ENCODE data around the gene PLPP2. TPM values are rescaled to one million over a fixed set of nuclear protein-coding genes. Genes with fewer than 3 reads are reported as not detected.
"Not testable (repeated sequence)": the region's sequence is repeated elsewhere in the genome, so short reads cannot be mapped to it uniquely, and the experiment has no call there.

The PLPP2 gene
- polyA plus RNA-seq, 1 experiment: 3.9 TPM

- DNase-seq (ENCODE audit: low read depth, low spot score): no peak
- CTCF ChIA-PET: interaction anchor here (0.7 kb wide), 1 partner anchor 98 kb away, joined by 3 read pairs; no protein-coding TSS in a partner anchor
- peaks cover 17% of the 10 kb centered on the region for H3K27me3 ChIP-seq (ENCODE audit: control insufficient read depth, insufficient read depth, low read length)
- no peak overlapping the region for H3K4me3 ChIP-seq (ENCODE audit: low read depth, low read length)
- POLR2A ChIA-PET: no interaction called here
- no peaks in the 10 kb centered on the region for H3K9me3 ChIP-seq (ENCODE audit: control insufficient read depth, insufficient read depth, low read length)
- no peak overlapping the region for H3K27ac ChIP-seq (ENCODE audit: low read depth, low read length)
- TF ChIP-seq, protein P1, sequence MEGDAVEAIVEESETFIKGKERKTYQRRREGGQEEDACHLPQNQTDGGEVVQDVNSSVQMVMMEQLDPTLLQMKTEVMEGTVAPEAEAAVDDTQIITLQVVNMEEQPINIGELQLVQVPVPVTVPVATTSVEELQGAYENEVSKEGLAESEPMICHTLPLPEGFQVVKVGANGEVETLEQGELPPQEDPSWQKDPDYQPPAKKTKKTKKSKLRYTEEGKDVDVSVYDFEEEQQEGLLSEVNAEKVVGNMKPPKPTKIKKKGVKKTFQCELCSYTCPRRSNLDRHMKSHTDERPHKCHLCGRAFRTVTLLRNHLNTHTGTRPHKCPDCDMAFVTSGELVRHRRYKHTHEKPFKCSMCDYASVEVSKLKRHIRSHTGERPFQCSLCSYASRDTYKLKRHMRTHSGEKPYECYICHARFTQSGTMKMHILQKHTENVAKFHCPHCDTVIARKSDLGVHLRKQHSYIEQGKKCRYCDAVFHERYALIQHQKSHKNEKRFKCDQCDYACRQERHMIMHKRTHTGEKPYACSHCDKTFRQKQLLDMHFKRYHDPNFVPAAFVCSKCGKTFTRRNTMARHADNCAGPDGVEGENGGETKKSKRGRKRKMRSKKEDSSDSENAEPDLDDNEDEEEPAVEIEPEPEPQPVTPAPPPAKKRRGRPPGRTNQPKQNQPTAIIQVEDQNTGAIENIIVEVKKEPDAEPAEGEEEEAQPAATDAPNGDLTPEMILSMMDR (IDR thresholded peaks at IDR 0.05; ENCODE audit: low read depth, low read length): no peak
Measured at GRCh38 chr19:269241-269640, 22.0 kb downstream of the PLPP2 start.

DNA sequence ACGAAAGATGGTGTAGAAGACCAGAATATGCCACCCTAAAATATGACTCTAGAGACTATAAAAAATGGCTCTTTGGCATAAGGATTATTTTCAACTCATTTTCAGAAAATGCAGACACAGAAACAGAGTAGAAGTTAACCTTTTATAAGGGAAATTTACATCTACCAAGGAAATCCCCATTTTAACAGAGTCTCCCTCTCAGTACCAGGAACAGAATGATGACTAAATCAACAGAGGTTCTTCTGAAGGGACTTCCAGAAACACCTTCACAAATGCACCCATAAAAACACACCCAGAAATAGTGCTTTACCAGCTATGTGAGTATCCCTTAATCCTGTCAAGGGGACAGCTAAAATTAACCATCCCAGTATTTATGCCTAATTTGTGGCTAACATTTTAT is 29.1 kb downstream of the PLPP2 start:
- Histone ChIP-seq H3K27ac (ENCODE audit: low read depth, low read length) (no peak overlapping the region), H3K4me3 (ENCODE audit: low read depth, low read length) (no peak overlapping the region), H3K9me3 (ENCODE audit: control insufficient read depth, insufficient read depth, low read length) (no peaks in the 10 kb centered on the region), H3K27me3 (ENCODE audit: control insufficient read depth, insufficient read depth, low read length) (peaks cover 11% of the 10 kb centered on the region)
- no peak for DNase-seq (ENCODE audit: low read depth, low spot score)
- TF ChIP-seq, protein P1 (IDR thresholded peaks at IDR 0.05; ENCODE audit: low read depth, low read length): no peak
- POLR2A ChIA-PET: no interaction called here
- CTCF ChIA-PET: no interaction called here

DNA sequence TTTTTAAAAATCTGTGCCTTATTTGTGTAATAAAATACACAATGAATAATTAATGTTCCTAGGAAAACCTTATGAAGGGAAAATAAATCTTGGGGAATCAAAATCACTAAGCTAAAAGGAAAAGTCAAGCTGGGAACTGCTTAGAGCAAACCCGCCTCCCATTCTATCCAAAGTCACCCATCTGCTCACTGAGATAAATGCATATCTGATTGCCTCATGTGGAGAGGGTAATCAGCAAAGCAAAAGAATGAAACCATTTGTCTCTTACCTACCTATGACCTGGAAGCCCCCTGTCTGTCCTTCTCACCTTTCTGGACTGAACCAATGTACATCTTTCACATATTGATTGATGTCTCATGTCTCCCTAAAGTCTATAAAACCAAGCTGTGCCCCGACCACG is 34.4 kb downstream of the PLPP2 start:
- H3K27me3 ChIP-seq (ENCODE audit: control insufficient read depth, insufficient read depth, low read length); H3K9me3 ChIP-seq (ENCODE audit: control insufficient read depth, insufficient read depth, low read length); H3K4me3 ChIP-seq (ENCODE audit: low read depth, low read length); DNase-seq (ENCODE audit: low read depth, low spot score); H3K27ac ChIP-seq (ENCODE audit: low read depth, low read length); POLR2A ChIA-PET: not testable (repeated sequence)
- CTCF ChIA-PET: interaction anchor here (1.0 kb wide), 1 partner anchor 11 kb away, joined by 3 read pairs; no protein-coding TSS in a partner anchor

DNA sequence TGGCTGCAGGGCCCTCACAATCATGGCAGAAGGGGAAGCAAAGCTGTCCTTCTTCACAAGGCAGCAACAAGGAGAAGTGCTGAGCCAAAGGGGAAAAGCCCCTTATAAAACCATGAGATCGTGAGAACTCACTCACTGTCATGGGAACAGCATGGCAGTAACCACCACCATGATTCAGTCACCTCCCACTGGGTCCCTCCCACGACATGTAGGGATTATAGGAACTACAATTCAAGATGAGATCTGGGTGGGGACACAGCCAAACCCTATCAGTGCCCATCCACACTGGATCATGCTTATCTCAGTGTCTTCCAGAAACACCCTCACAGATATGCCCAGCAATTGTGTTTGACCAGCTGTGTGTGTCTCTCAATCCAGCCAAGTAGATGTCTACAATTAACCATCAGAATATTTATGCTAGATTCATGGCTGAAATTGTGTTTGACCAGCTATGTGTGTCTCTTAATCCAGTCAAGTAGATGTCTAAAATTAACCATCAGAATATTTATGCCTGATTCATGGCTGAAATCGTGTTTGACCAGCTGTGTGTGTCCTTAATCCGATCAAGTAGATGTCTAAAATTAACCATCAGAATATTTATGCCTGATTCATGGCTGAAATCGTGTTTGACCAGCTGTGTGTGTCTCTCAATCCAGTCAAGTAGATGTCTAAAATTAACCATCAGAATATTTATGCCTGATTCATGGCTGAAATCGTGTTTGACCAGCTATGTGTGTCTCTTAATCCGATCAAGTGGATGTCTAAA is 38.6 kb downstream of the PLPP2 start:
- DNase-seq (ENCODE audit: low read depth, low spot score); H3K27me3 ChIP-seq (ENCODE audit: control insufficient read depth, insufficient read depth, low read length); H3K4me3 ChIP-seq (ENCODE audit: low read depth, low read length); H3K27ac ChIP-seq (ENCODE audit: low read depth, low read length); POLR2A ChIA-PET; CTCF ChIA-PET; H3K9me3 ChIP-seq (ENCODE audit: control insufficient read depth, insufficient read depth, low read length): not testable (repeated sequence)

DNA sequence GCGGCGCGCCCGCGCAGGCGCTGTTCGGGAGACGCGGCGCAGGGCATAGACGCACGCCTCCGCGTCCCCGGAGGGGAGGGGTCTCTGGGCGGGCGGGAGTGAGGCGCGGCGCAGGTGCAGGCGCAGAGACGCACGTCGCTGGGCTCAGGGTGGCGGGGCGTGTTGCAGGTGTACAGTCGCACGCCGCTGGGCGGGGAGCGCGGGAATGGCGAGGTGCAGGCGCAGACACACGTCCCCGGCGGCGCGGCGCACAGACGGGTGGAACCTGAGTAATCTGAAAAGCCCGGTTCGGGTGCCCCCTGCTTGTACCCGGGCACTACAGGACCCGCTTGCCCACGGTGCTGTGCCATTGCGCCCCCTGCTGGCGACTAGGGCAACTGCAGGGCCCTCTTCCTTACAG is 44.7 kb downstream of the PLPP2 start:
- Histone ChIP-seq H3K27ac (ENCODE audit: low read depth, low read length) (no peak overlapping the region), H3K9me3 (ENCODE audit: control insufficient read depth, insufficient read depth, low read length) (no peaks in the 10 kb centered on the region), H3K27me3 (ENCODE audit: control insufficient read depth, insufficient read depth, low read length) (no peaks in the 10 kb centered on the region), H3K4me3 (ENCODE audit: low read depth, low read length) (no peak overlapping the region)
- ChIA-PET CTCF (no interaction called here), POLR2A (no interaction called here)
- TF ChIP-seq, protein P1 (IDR thresholded peaks at IDR 0.05; ENCODE audit: low read depth, low read length): no peak
- DNase-seq (ENCODE audit: low read depth, low spot score): no peak

DNA sequence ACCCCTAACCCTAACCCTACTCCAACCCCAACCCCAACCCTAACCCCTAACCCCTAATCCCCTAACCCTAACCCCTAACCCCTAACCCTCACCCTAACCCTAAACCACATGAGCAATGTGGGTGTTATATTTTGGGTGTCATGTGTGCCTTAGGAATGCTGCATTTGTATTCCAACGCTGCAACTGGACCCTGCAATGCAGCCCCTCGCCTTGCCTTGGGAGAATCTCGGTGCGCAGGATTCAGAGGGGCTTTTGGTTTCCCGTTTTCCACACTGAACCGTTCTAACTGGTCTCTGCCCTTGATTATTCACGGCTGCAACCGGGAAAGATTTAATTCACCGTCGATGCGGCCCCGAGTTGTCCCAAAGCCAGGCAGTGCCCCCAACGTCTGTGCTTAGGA is 45.3 kb downstream of the PLPP2 start:
- peak overlapping the region; percentile 36; the same call in 1 of the 2 replicates for H3K4me3 ChIP-seq (ENCODE audit: low read depth, low read length)
- H3K27me3 ChIP-seq (ENCODE audit: control insufficient read depth, insufficient read depth, low read length); POLR2A ChIA-PET; H3K27ac ChIP-seq (ENCODE audit: low read depth, low read length); DNase-seq (ENCODE audit: low read depth, low spot score); CTCF ChIA-PET; H3K9me3 ChIP-seq (ENCODE audit: control insufficient read depth, insufficient read depth, low read length): not testable (repeated sequence)
